IMR-90 (cell line): ENCODE measurements around the gene TOB2. TPM values are rescaled to one million over a fixed set of nuclear protein-coding genes. Genes with fewer than 3 reads are reported as not detected.

ENCODE experiments used
- ATAC-seq: fragments of 200-7000 bp; cut with Tn5 transposase; 2 replicates; pipeline ENCODE4 v1.9.1; 2020; ENCODE audit warnings: low read depth, mild to moderate bottlenecking, moderate library complexity
- BruUV-seq: library from RNA; stranded (reverse); fragments of 400-500 nt; replicated peaks from 2 replicates; lab custom pipeline; 2021; lab: Mats Ljungman, UMichigan
- CTCF ChIA-PET: fragments of 300-600 bp; formaldehyde crosslinking; extraction: SDS; loops from one replicate; lab custom pipeline; 2021; ENCODE audit warnings: antibody characterized with exemption; lab: Yijun Ruan, JAX
- POLR2A ChIA-PET: fragments of 300-600 bp; sonication (Branson Sonifier 250); formaldehyde crosslinking; loops from one replicate; lab custom pipeline; 2022; ENCODE audit warnings: antibody characterized with exemption; ENCODE audit not compliant: unreplicated experiment; lab: Charles Lee
- DNase-seq: peaks from one replicate; pipeline ENCODE4 v3.0.0; 2013
- H2AFZ ChIP-seq: replicated peaks from 2 replicates; pipeline ENCODE3; 2013; ENCODE audit warnings: low read length, mild to moderate bottlenecking; ENCODE audit not compliant: poor library complexity
- H2AK5ac ChIP-seq: 2 replicates; pipeline ENCODE4 v1.6.1; 2013; ENCODE audit warnings: low read depth, low read length, inconsistent platforms
- H2AK9ac ChIP-seq: replicated peaks from 2 replicates; pipeline ENCODE3; 2013; ENCODE audit warnings: mild to moderate bottlenecking, low read depth, low read length, moderate library complexity; ENCODE audit not compliant: poor library complexity
- H2BK120ac ChIP-seq: 2 replicates; pipeline ENCODE4 v1.6.1; 2013; ENCODE audit warnings: low read depth, low read length, inconsistent platforms
- H2BK15ac ChIP-seq: 3 replicates; pipeline ENCODE4 v1.6.1; 2013; ENCODE audit warnings: low read depth, low read length, inconsistent platforms
- H2BK20ac ChIP-seq: 2 replicates; pipeline ENCODE4 v1.6.1; 2013; ENCODE audit warnings: low read depth, mild to moderate bottlenecking, inconsistent platforms, low read length, moderate library complexity
- H2BK5ac ChIP-seq: 2 replicates; pipeline ENCODE4 v1.6.1; 2013; ENCODE audit warnings: mild to moderate bottlenecking, low read depth, low read length, inconsistent platforms; ENCODE audit not compliant: poor library complexity, severe bottlenecking
- H3K14ac ChIP-seq: replicated peaks from 2 replicates; pipeline ENCODE4 v1.6.1; 2013; ENCODE audit warnings: low read depth, low read length, inconsistent platforms
- H3K18ac ChIP-seq: 2 replicates; pipeline ENCODE4 v1.6.1; 2013; ENCODE audit warnings: low read depth, low read length, control low read depth
- H3K23ac ChIP-seq: 2 replicates; pipeline ENCODE4 v1.6.1; 2013; ENCODE audit warnings: low read depth, low read length, inconsistent platforms
- H3K27ac ChIP-seq: 2 replicates; pipeline ENCODE4 v1.5.1; 2013; ENCODE audit warnings: mild to moderate bottlenecking, control low read depth, low read length; ENCODE audit not compliant: insufficient read depth
- H3K27me3 ChIP-seq: 2 replicates; pipeline ENCODE4 v1.6.1; 2013; ENCODE audit warnings: low read length; ENCODE audit not compliant: control insufficient read depth, insufficient read depth
- H3K36me3 ChIP-seq: 2 replicates; pipeline ENCODE4 v1.6.1; 2013; ENCODE audit warnings: low read length, mixed read lengths; ENCODE audit not compliant: control insufficient read depth, insufficient read depth
- H3K4ac ChIP-seq: 2 replicates; pipeline ENCODE4 v1.6.1; 2013; ENCODE audit warnings: low read depth, low read length, inconsistent platforms
- H3K4me1 ChIP-seq: 2 replicates; pipeline ENCODE4 v1.6.1; 2013; ENCODE audit warnings: low read length, mixed read lengths; ENCODE audit not compliant: control insufficient read depth, insufficient read depth
- H3K4me2 ChIP-seq: 2 replicates; pipeline ENCODE4 v1.6.1; 2013; ENCODE audit warnings: low read depth, mild to moderate bottlenecking, control low read depth, low read length, moderate library complexity
- H3K4me3 ChIP-seq: 2 replicates; pipeline ENCODE4 v1.5.1; 2013; ENCODE audit warnings: low read depth, mild to moderate bottlenecking, control low read depth, low read length, moderate library complexity; ENCODE audit not compliant: insufficient read depth
- H3K56ac ChIP-seq: 2 replicates; pipeline ENCODE4 v1.6.1; 2013; ENCODE audit warnings: low read length, inconsistent platforms; ENCODE audit not compliant: insufficient read depth; ENCODE audit errors: extremely low read depth
- H3K79me1 ChIP-seq, 2 experiments: 2 replicates each; pipeline ENCODE4 v1.6.1; 2013; ENCODE audit warnings: low read length in 2 of 2, inconsistent platforms in 1 of 2, low read depth in 1 of 2
- H3K9ac ChIP-seq: 2 replicates; pipeline ENCODE4 v1.6.1; 2013; ENCODE audit warnings: low read depth, low read length, control low read depth
- H3K9me1 ChIP-seq: 2 replicates; pipeline ENCODE4 v1.6.1; 2013; ENCODE audit warnings: low read length, inconsistent platforms; ENCODE audit not compliant: insufficient read depth
- H3K9me3 ChIP-seq: 2 replicates; pipeline ENCODE4 v1.6.1; 2013; ENCODE audit warnings: low read length; ENCODE audit not compliant: control insufficient read depth, insufficient read depth
- H4K20me1 ChIP-seq: 2 replicates; pipeline ENCODE4 v1.6.1; 2013; ENCODE audit warnings: low read length, inconsistent platforms; ENCODE audit not compliant: insufficient read depth
- H4K5ac ChIP-seq: 2 replicates; pipeline ENCODE4 v1.6.1; 2013; ENCODE audit warnings: mild to moderate bottlenecking, low read depth, low read length, control low read depth
- H4K8ac ChIP-seq, 2 experiments: 2 replicates each; pipeline ENCODE4 v1.6.1; 2013; ENCODE audit warnings: low read depth in 2 of 2, low read length in 2 of 2, control low read depth in 1 of 2, inconsistent platforms in 1 of 2
- H4K91ac ChIP-seq: 2 replicates; pipeline ENCODE4 v1.6.1; 2013; ENCODE audit warnings: low read depth, low read length, inconsistent platforms; ENCODE audit not compliant: insufficient read depth
- BHLHE40 ChIP-seq: fragments of 150-350 bp; IDR thresholded peaks from 2 replicates; pipeline ENCODE4 v1.6.1; 2016; ENCODE audit warnings: mild to moderate bottlenecking, low read depth, low read length
- CEBPB ChIP-seq: IDR thresholded peaks from 2 replicates; pipeline ENCODE4 v1.6.1; 2012; ENCODE audit warnings: low read depth, low read length, improper control_type of control experiment
- CHD1 ChIP-seq: IDR thresholded peaks from 2 replicates; pipeline ENCODE4 v1.6.1; 2012; ENCODE audit warnings: low read depth, low read length, improper control_type of control experiment
- FOS ChIP-seq: fragments of 150-350 bp; IDR thresholded peaks from 2 replicates; pipeline ENCODE4 v1.6.1; 2016; ENCODE audit warnings: low read depth, low read length
- MAFK ChIP-seq: IDR thresholded peaks from 2 replicates; pipeline ENCODE4 v1.6.1; 2012; ENCODE audit warnings: low read depth, low read length, improper control_type of control experiment
- MAZ ChIP-seq: IDR thresholded peaks from 2 replicates; pipeline ENCODE4 v1.6.1; 2012; ENCODE audit warnings: low read depth, mild to moderate bottlenecking, low read length, improper control_type of control experiment, moderate library complexity, borderline replicate concordance
- MXI1 ChIP-seq: IDR thresholded peaks from 2 replicates; pipeline ENCODE4 v1.6.1; 2012; ENCODE audit warnings: low read depth, mild to moderate bottlenecking, low read length, moderate library complexity, borderline replicate concordance
- POLR2A ChIP-seq: IDR thresholded peaks from 2 replicates; pipeline ENCODE4 v1.6.1; 2012; ENCODE audit warnings: mild to moderate bottlenecking, low read depth, low read length
- RCOR1 ChIP-seq: IDR thresholded peaks from 2 replicates; pipeline ENCODE4 v1.6.1; 2012; ENCODE audit warnings: mild to moderate bottlenecking, low read length, improper control_type of control experiment; ENCODE audit not compliant: insufficient replicate concordance
- RFX5 ChIP-seq: IDR thresholded peaks from 2 replicates; pipeline ENCODE4 v1.8.0; 2012; ENCODE audit warnings: low read depth, mild to moderate bottlenecking, low read length, moderate library complexity
- SMC3 ChIP-seq: fragments of 150-350 bp; IDR thresholded peaks from 2 replicates; pipeline ENCODE4 v1.6.1; 2016; ENCODE audit warnings: low read depth, mild to moderate bottlenecking, antibody characterized with exemption, low read length, moderate library complexity
- whole genome bisulfite sequencing, 2 experiments: methylation state at CpG; one replicate each; pipeline versions ENCODE4 v1.1.5 to v1.1.7; 2013; ENCODE audit warnings: missing lambda C conversion rate in 2 of 2; ENCODE audit not compliant: insufficient read length in 1 of 2; ENCODE audit errors: extremely low coverage in 2 of 2; 5-methylcytosine and 5-hydroxymethylcytosine counted together
- dilution Hi-C: fragments of 300-500 bp; cut with HindIII; formaldehyde crosslinking; loops from one replicate; pipeline ENCODE4 v1.14.3; 2018; ENCODE audit warnings: low sequenced_read_pairs; ENCODE audit not compliant: unreplicated experiment
- in situ Hi-C: fragments of 300-500 bp; cut with MboI; formaldehyde crosslinking; loops from 3 replicates; pipeline ENCODE4 v1.14.3; 2019; ENCODE audit warnings: low sequenced_read_pairs, inconsistent platforms, mixed read lengths
- intact Hi-C: fragments of 100-400 bp; cut with micrococcal nuclease; formaldehyde crosslinking; loops from 2 replicates; pipeline ENCODE4 v1.10.0; 2022
- polyA plus RNA-seq, 3 experiments: library from polyadenylated mRNA; depleted of rRNA; stranded (reverse); fragments of >200 nt; gene quantifications; 2 replicates each; pipeline ENCODE4 v1.2.3, GENCODE V29; 2012; ENCODE audit warnings: low replicate concordance in 1 of 3
- total RNA-seq: library from RNA; depleted of rRNA; stranded (reverse); fragments of >200 nt; gene quantifications from 2 replicates; pipeline ENCODE4 v1.2.3, GENCODE V29; 2012
- TF ChIP-seq, protein P1 (sequence below): conservative IDR thresholded peaks from 2 replicates; pipeline ENCODE4 v1.5.1; 2012; ENCODE audit warnings: mild to moderate bottlenecking, low read depth, low read length, improper control_type of control experiment
- TF ChIP-seq, protein P2 (sequence below): fragments of 150-350 bp; IDR thresholded peaks from 2 replicates; pipeline ENCODE4 v1.6.1; 2017; ENCODE audit warnings: mild to moderate bottlenecking, antibody characterized with exemption, low read length, low read depth
- TF ChIP-seq, protein P3 (sequence below): fragments of 150-350 bp; IDR thresholded peaks from 2 replicates; pipeline ENCODE4 v1.6.1; 2016; ENCODE audit warnings: low read depth, mild to moderate bottlenecking, low read length, moderate library complexity, borderline replicate concordance

The TOB2 gene
- total and polyA plus RNA-seq, 2 of the 4 experiments (the other 2 are of a cell fraction), result 17.4 to 23.3 TPM

DNA sequence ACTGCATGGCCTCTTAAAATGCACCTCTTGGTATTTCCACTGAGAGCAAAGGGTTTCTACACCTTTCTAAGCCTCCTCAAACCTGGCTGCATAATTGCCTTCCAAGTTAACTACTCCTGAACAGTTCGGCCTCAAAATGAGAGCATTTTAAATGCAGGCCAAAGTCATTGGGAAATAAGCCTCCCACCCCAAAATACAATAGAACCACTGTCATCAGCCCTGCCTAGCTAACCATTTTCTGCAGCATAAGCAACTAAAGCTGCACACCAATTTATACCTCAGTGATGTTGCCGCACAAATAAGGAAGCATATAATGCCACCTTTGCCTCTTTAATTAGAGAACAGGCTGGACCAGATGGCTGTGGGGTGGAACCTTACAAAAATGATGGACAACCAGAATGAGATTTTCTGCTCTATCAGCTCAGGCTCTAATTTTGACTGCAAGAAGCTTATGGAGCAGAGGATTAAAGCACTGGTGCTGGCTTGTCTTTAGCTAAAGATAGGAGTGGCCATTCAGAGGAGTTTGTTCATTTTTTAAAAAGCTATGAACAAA, 4.3 kb downstream of the TOB2 start:
- Histone ChIP-seq H3K18ac (no peak overlapping the region), H3K27ac (no peak overlapping the region), H3K23ac (no peak overlapping the region), H2AFZ (no peak overlapping the region), H2AK5ac (no peak overlapping the region), H3K9ac (no peak overlapping the region), H3K4me2 (no peak overlapping the region), H3K4me1 (no peaks in the 10 kb centered on the region), H2AK9ac (no peak overlapping the region), H3K9me3 (no peaks in the 10 kb centered on the region), H3K27me3 (no peaks in the 10 kb centered on the region), H3K4me3 (no peak overlapping the region), H3K79me1 (peaks cover 15 to 47% of the 10 kb centered on the region in 2 experiments), H2BK120ac (no peak overlapping the region), H3K14ac (no peak overlapping the region), H2BK5ac (no peak overlapping the region), H2BK20ac (no peak overlapping the region), H2BK15ac (no peak overlapping the region), H3K4ac (no peak overlapping the region), H3K9me1 (0 out of 2 replicates have a peak, but pooled peaks cover 3% of the 10 kb centered on the region), H4K20me1 (peaks cover 77% of the 10 kb centered on the region), H4K8ac (no peak overlapping the region), H4K91ac (no peak overlapping the region), H4K5ac (no peak overlapping the region), H3K56ac (no peak overlapping the region), H3K36me3 (peaks cover 17% of the 10 kb centered on the region)
- ChIA-PET CTCF (no interaction called here), POLR2A (no interaction called here)
- BruUV-seq, result no TSS peak
- TF ChIP-seq, protein P1, sequence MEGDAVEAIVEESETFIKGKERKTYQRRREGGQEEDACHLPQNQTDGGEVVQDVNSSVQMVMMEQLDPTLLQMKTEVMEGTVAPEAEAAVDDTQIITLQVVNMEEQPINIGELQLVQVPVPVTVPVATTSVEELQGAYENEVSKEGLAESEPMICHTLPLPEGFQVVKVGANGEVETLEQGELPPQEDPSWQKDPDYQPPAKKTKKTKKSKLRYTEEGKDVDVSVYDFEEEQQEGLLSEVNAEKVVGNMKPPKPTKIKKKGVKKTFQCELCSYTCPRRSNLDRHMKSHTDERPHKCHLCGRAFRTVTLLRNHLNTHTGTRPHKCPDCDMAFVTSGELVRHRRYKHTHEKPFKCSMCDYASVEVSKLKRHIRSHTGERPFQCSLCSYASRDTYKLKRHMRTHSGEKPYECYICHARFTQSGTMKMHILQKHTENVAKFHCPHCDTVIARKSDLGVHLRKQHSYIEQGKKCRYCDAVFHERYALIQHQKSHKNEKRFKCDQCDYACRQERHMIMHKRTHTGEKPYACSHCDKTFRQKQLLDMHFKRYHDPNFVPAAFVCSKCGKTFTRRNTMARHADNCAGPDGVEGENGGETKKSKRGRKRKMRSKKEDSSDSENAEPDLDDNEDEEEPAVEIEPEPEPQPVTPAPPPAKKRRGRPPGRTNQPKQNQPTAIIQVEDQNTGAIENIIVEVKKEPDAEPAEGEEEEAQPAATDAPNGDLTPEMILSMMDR, result no peak
- TF ChIP-seq CEBPB (no peak), RFX5 (no peak), MAZ (no peak), SMC3 (no peak), BHLHE40 (no peak), CHD1 (no peak), POLR2A (no peak), MXI1 (no peak), FOS (no peak), MAFK (no peak), RCOR1 (no peak)
- TF ChIP-seq, protein P2, sequence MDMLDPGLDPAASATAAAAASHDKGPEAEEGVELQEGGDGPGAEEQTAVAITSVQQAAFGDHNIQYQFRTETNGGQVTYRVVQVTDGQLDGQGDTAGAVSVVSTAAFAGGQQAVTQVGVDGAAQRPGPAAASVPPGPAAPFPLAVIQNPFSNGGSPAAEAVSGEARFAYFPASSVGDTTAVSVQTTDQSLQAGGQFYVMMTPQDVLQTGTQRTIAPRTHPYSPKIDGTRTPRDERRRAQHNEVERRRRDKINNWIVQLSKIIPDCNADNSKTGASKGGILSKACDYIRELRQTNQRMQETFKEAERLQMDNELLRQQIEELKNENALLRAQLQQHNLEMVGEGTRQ, result no peak
- TF ChIP-seq, protein P3, sequence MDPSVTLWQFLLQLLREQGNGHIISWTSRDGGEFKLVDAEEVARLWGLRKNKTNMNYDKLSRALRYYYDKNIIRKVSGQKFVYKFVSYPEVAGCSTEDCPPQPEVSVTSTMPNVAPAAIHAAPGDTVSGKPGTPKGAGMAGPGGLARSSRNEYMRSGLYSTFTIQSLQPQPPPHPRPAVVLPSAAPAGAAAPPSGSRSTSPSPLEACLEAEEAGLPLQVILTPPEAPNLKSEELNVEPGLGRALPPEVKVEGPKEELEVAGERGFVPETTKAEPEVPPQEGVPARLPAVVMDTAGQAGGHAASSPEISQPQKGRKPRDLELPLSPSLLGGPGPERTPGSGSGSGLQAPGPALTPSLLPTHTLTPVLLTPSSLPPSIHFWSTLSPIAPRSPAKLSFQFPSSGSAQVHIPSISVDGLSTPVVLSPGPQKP, result no peak
- intact Hi-C loops, result no loop called here
- ATAC-seq, result no peak
- dilution Hi-C loops, result no loop called here
- 100% methylated on average over 1 of the region's 2 CpGs; no CpG with 5 or more reads in 1 of the 2 experiments for WGBS, 2 experiments
- in situ Hi-C loops, result no loop called here
- DNase-seq, result no peak
